H1 (cell line): ENCODE measurements around the gene ZNF639. TPM values are rescaled to one million over a fixed set of nuclear protein-coding genes. Genes with fewer than 3 reads are reported as not detected.

ENCODE experiments used
- ATF2 ChIP-seq: IDR thresholded peaks from 2 replicates; pipeline ENCODE4 v1.6.1; 2012; ENCODE audit warnings: low read length, inconsistent platforms
- BACH1 ChIP-seq: IDR thresholded peaks from 2 replicates; pipeline ENCODE4 v1.6.1; 2012; ENCODE audit warnings: low read length, improper control_type of control experiment
- CHD7 ChIP-seq: fragments of 300-600 bp; sonication (generic); IDR thresholded peaks from 2 replicates; pipeline ENCODE4 v1.7.1; 2012; ENCODE audit warnings: low read length, moderate library complexity, mild to moderate bottlenecking, inconsistent platforms; ENCODE audit not compliant: insufficient replicate concordance
- NANOG ChIP-seq: IDR thresholded peaks from 2 replicates; pipeline ENCODE4 v1.6.1; 2011; ENCODE audit warnings: low read length, low read depth, mild to moderate bottlenecking, inconsistent platforms; ENCODE audit not compliant: insufficient read depth, poor library complexity, severe bottlenecking
- RBBP5 ChIP-seq: IDR thresholded peaks from 2 replicates; pipeline ENCODE4 v1.7.1; 2012; ENCODE audit warnings: low read depth, mild to moderate bottlenecking, inconsistent platforms, low read length, moderate library complexity, borderline replicate concordance
- SIN3A ChIP-seq, 2 experiments: IDR thresholded peaks in 1 of 2; conservative IDR thresholded peaks in 1 of 2; 2 replicates each; pipeline ENCODE4 v1.6.1; 2011 to 2012; ENCODE audit warnings: low read length in 2 of 2, improper control_type of control experiment in 1 of 2, low read depth in 1 of 2, mild to moderate bottlenecking in 1 of 2
- polyA plus RNA-seq, 7 experiments: library from polyadenylated mRNA; depleted of rRNA in 3 of 7; stranded (reverse) in 5 of 7; unstranded in 2 of 7; fragments of >200 nt in 5 of 7; fragments of 200-250 nt in 2 of 7; gene quantifications; 1 replicate in 5 of 7; 2 replicates in 1 of 7; 4 replicates in 1 of 7; pipeline versions ENCODE4 v1.2.1 to v1.2.3, GENCODE V29; 2011 to 2013; ENCODE audit warnings: missing spikeins in 2 of 7, mixed read lengths in 2 of 7
- total RNA-seq: library from RNA; stranded (reverse); fragmentation: NEBNext Ultra II Directional; extraction: Animal tissue kit (Norgen Biotek cat#: 25700); gene quantifications from 2 replicates; pipeline ENCODE4 v1.2.1, GENCODE V29; 2021

ZNF639 gene
- total and polyA plus RNA-seq, 2 of the 8 experiments (the other 6 are each of a cell fraction or from before 2014, with no cell fraction given), result 9.1 to 41.4 TPM

DNA sequence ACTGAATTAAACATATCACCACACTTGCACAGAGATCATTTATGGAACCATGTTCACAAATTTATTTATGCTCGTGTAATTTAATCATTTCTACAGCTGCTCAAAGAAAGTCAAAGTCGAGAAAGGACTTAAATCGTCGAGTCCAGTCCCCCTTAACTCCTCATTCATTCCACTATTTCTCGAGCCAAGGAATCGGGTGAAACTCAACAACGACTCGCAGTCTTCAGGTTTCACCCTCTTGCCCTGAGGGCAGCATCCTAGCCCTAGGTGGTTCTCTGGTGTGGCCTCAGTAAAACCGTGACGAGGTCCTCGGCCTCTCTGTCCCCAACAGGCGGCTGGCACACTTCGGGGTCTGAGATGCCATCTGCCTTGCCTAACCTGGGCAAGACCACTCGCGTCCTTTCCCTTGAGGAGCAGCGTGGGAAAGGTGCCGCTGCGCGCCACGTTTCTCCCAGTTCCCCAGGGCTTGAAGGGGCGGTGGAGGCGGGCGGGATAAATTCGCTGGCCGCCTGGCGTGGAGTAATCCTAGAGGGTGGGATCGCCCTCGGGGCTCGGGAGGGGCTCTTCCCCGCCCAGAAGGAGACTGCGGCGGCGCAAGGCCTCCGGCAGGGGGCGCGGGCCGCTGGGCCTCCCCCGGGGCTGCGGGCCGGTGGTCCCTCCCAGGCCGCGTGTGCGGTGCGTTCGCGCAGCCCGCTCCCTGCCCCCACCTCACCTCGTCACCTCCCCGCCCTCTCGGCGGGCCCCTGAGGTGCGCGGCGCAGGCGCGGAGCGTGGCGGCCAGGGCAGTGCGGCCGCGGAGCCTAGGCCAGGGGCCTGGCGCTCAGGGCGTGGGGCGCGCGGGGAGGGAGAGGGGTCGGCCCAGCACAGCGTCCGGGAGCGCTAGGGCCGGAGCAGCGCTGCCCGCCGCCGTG, at the start of gene ZNF639 (continued):
- TF ChIP-seq CHD7, result no peak
- 0 out of 2 replicates have a peak, but pooled peaks have one; percentile 1 for TF ChIP-seq BACH1
- TF ChIP-seq NANOG, result no peak
- TF ChIP-seq ATF2, result 0 out of 2 replicates have a peak, but pooled peaks have one; percentile 37
- no peak for TF ChIP-seq RBBP5
- peak in 1 of 2 experiments; percentile 79; a peak in 1 of 4 replicates for TF ChIP-seq SIN3A (conservative IDR thresholded peaks at IDR 0.05 in 1 of 2, IDR thresholded peaks at IDR 0.05 in 1 of 2; ENCODE audit: low read depth in 1 of 2, low read length in 2 of 2)
